ENCODE results near the gene IL23R. TPM values are rescaled to one million over a fixed set of nuclear protein-coding genes. Genes with fewer than 3 reads are reported as not detected.

The IL23R gene
- polyA plus RNA-seq, 1 donor, result 0.10 TPM

DNA sequence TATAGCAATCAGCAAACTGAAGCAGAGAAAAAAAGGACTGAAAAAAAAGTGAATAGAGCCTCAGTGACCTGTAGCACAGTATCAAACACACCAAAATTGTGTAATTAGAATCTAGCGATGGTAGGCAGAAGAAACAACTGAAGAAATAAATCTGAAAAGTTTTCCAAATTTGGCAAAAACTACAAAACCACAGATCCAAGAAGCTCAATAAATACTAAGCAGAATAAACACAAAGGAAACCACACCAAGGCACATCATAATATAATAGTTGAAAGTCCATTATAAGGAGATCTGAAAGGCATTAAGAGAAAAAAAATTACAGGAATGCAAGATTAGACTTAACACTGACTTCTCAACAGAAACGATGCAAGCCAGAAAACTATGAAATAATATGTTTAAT lies 134.3 kb downstream of the IL23R start:
- DNase-seq, result no peak

- no peak for DNase-seq
Observed at GRCh38 chr1:67304023-67304422, 137.8 kb downstream of the IL23R start.

- no peak for DNase-seq
Observed at GRCh38 chr1:67306547-67306946, 140.3 kb downstream of the IL23R start.

DNA sequence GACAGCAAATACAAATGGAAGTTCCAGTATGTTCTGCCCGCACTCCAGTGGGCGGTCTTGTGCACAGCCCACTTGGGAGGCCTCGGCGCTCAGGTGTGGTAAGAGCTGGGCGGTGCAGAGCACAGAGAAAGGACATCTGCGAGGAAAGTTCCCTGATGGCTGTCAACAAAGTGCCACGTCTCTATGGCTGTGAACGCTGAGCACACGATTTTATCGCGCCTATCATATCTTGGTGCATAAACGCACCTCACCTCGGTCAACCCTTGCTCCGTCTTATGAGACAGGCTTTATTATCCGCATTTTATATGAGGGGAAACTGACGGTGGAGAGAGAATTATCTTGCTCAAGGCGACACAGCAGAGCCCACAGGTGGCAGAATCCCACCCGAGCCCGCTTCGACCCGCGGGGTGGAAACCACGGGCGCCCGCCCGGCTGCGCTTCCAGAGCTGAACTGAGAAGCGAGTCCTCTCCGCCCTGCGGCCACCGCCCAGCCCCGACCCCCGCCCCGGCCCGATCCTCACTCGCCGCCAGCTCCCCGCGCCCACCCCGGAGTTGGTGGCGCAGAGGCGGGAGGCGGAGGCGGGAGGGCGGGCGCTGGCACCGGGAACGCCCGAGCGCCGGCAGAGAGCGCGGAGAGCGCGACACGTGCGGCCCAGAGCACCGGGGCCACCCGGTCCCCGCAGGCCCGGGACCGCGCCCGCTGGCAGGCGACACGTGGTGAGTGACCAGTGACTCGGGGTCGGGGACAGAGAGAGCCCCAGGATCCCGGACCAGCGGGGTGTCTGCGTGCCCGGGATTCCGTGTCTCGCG lies 141.2 kb downstream of the IL23R start, which contains the start of gene IL12RB2:
Gene IL12RB2, plus strand, starts transcription at position 623 of the 810 bp plus-strand sequence. CDS start 12,496 bp downstream, outside the sequence.
- DNase-seq, result peak; percentile 21

GRCh38 chr1:67308136-67308535 lies 141.9 kb downstream of the IL23R start:
- no peak for DNase-seq

Other genes starting within 250 kb of the IL23R start
- gene DNAI4, start 241.6 kb upstream of the IL23R start, polyA plus RNA-seq (ENCODE audit: insufficient read length), result 18.4 TPM
- gene MIER1, start 241.5 kb upstream of the IL23R start, polyA plus RNA-seq (ENCODE audit: insufficient read length), result 43.5 TPM
- 18.5 TPM for gene SLC35D1, start 112.3 kb upstream of the IL23R start, polyA plus RNA-seq (ENCODE audit: insufficient read length)
- gene C1orf141, start 31.5 kb upstream of the IL23R start, polyA plus RNA-seq (ENCODE audit: insufficient read length), result 0.13 TPM
- gene IL12RB2, start 141.4 kb downstream of the IL23R start, polyA plus RNA-seq (ENCODE audit: insufficient read length), result 0.65 TPM

All from left kidney (tissue), 2 donors.